Limb (tissue), 2 donors: ENCODE results near the gene SLC34A3.

Experiments used
- DNase-seq, 2 donors: peaks; one replicate each; pipeline ENCODE4 v3.0.0-alpha.2; 2016; ENCODE audit errors: extremely low spot score in 2 of 2

The SLC34A3 gene

GRCh38 chr9:137275588-137276472 lies 45.1 kb downstream of the SLC34A3 start:
- no peak for DNase-seq

- peak; percentile 80 to 85 for DNase-seq
Observed at GRCh38 chr9:137276473-137277328, 46.0 kb downstream of the SLC34A3 start.

- peak in 1 of 2 donors; percentile 58 for DNase-seq
Observed at GRCh38 chr9:137277329-137278041, 46.8 kb downstream of the SLC34A3 start, which contains the start of gene TOR4A. TSS of gene TOR4A (plus strand) at chr9:137277726. CDS start at chr9:137278690, 964 bp downstream.

DNA sequence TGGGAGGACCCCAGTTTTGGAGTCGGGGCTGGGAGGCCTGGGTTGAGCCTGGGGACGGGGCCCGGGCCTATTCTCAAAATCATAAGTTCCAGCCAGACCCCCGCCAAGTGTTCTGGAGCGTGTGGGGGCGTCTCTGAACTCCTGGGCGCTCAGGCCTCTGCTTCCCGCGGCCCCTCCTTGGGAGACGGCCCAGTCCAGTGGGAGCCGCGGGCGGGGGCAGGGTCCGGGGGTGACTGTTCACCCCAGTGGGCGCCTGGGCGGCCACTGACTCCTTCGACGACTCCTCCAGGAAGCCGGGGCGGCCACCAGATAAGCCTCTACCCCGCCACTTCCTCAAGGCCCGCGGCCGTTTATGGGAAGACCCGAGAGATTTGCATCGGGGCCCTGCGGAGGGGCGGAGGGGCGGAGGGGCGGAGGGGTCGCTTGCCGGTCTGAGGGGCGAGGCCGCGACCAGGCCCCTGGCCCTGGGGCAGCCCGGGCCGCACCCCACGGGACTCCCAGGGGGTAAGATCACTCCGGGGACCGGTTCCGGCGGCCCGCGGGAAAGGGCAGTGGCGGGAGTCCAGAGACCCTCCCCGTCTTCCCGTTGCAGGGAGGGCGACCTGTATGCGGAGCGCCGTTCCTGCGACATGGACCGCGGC lies 47.5 kb downstream of the SLC34A3 start:
- peak in 1 of 2 donors; percentile 45 for DNase-seq

- no peak for DNase-seq
Observed at GRCh38 chr9:137278721-137279711, 48.3 kb downstream of the SLC34A3 start.

DNA sequence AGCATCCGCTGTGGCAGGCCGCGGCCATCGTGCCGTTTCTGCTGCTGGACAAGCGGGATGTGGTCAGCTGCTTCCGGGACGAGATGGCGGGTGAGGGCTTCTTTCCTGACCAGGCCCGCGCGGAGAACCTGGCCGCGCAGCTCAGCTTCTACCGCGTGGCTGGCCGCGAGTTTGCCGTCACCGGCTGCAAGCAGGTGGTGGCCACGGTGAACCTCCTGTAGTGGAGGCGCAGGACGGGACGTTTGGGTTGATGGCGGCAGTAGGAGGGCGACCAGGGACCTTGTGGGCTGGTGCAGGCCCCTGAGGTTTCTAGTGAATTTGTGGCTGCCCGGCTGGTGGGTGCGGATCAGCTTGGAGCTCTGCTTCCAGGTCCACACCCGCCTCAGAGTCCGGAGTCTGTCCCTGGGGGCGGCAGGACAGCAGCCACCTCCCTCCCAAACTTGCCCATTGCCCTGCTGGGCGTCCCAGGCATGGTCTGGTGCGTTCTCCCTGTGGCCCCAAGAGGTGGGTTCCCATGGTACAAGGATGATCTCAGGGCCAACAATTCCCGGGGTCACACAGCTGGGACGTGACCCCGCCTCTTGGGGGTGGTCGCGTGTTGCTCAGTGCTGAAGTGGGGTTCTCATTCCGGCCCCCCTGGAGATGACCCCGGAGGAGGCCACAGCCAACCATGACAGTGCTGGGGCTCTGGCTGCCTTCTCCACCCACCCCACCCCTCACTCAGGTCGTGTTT lies 49.2 kb downstream of the SLC34A3 start:
- no peak for DNase-seq

DNA sequence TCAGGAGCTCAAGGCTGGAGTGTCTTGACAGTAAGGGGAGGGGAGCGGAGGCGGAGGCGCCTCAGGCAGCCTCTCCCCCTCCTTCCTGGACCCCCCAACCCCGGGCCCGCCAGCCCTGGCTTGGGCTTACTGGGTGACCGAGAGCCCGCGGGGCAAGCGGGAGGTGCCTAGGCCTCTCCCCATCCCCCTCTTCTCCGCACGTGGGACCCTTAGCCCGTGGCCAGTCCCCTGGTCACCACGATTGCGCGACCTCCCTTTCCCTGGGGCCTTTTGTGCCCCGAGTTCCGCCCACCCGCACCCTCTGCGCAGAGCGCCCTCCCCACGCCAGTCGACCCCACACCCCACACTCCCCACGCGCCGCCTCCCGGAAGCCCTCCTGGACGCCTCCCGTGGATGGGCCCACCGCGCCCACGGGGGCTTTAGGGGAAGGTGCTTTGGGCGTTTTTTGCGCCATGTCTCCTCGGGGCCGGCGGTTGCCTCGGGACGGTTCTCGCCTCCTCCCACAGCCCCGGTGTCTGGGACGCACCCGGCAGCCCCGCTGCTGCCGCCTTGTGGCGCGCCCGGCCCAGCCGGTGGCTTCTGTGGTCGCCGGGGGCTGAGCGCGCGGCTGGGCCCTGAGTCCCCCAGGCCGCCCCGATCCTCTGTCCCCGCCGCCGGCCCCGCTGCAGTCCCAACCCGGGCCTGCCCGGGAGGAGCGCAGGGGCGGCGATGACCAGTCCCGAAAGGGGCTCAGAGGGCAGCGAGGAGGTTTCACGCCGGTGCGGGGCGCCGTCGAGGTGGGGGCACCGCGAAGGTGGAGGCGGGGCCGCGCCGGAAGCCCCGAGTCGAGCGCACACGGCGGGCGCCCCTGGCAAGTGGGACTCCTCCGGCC lies 50.0 kb downstream of the SLC34A3 start:
- DNase-seq = no peak

DNA sequence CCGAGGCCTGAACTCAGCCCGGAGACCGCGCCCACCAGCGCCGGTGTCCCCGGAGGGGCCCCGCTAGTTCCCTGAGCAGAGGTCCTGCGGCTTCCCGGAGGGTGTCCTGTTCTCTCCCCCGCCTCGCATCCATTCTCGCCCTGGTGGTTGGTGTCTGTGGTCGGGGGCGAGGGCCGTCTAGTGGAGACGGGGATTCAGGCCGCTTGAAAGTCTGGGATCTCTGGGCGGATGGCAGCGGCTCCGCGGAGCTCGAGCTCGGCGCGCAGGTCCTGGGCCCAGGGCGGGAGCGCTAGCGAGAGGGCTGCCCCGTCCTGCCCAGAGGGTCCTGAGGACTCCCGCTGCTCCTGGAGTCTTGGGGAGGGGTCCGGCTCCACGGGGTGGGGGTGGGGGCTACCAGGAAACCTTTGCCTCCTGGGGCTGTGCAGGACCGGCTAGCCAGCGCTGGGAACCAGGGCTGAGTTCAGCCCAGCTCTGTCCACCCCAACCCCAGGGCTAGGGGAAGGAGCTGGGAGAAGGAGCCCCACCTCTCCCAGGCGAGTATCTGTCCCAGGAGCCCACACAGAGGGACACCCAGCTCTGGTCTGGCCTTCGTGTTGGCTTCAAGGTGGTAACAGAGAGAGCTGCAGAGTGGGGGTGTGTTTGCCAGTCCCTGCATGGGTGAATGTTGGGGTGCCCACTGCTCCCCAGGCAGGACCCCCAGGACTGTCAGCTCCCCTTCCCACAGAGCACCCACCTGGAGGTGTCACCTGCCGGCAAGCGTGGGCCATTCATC lies 50.8 kb downstream of the SLC34A3 start:
- DNase-seq = peak in 1 of 2 donors; percentile 47
